HCT116 (cell line): Measurements from ENCODE around the gene CHSY3. TPM values are rescaled to one million over a fixed set of nuclear protein-coding genes. Genes with fewer than 3 reads are reported as not detected.

ENCODE experiments used
- ATAC-seq: fragments of 200-7000 bp; cut with Tn5 transposase; 2 replicates; pipeline ENCODE4 v1.9.1; 2020; ENCODE audit warnings: mild to moderate bottlenecking, moderate library complexity
- BruUV-seq: library from RNA; stranded (reverse); fragments of 400-500 nt; replicated peaks from 2 replicates; lab custom pipeline; 2021; lab: Mats Ljungman, UMichigan
- CTCF ChIA-PET: fragments of 300-600 bp; sonication (Branson Sonifier 250); formaldehyde crosslinking; loops from one replicate; lab custom pipeline; 2021; ENCODE audit warnings: antibody characterized with exemption; lab: Charles Lee
- POLR2A ChIA-PET: fragments of 300-600, 350-600 bp; sonication (Branson Sonifier 250); formaldehyde crosslinking; loops from one replicate; lab custom pipeline; 2021; ENCODE audit warnings: antibody characterized with exemption; lab: Charles Lee
- RAD21 ChIA-PET, 2 experiments: fragments of 300-600 bp; sonication (Branson Sonifier 250); formaldehyde crosslinking; loops; one replicate each; lab custom pipeline; 2023; ENCODE audit warnings: low total read pairs in 2 of 2; ENCODE audit not compliant: uncharacterized antibody in 2 of 2, unreplicated experiment in 2 of 2, low non-redundant PET in 1 of 2; lab: Charles Lee
- DNase-seq: peaks from one replicate; pipeline ENCODE4 v3.0.0-alpha.2; 2010; ENCODE audit warnings: low read depth, low spot score
- H2AFZ ChIP-seq: fragments of 200-600 bp; shearing (Covaris generic), sonication (generic); 2 replicates; pipeline ENCODE4 v1.6.1; 2017; ENCODE audit warnings: low read depth, mixed run types, mixed read lengths, antibody characterized with exemption, low read length; ENCODE audit not compliant: poor library complexity, severe bottlenecking
- H3K27ac ChIP-seq: 2 replicates; pipeline ENCODE4 v1.5.1; 2012; ENCODE audit warnings: low read depth, low read length
- H3K27me3 ChIP-seq: fragments of 200-600 bp; sonication (generic); 2 replicates; pipeline ENCODE4 v1.6.1; 2016; ENCODE audit warnings: mixed run types, low read length, mixed read lengths; ENCODE audit not compliant: insufficient read depth
- H3K36me3 ChIP-seq, 2 experiments: fragments of 200-500 bp in 1 of 2; fragments of 200-600 bp in 1 of 2; sonication (Bioruptor generic) in 1 of 2; sonication (generic) in 1 of 2; 2 replicates each; pipeline versions ENCODE4 v1.5.1 to v1.6.1; 2014 to 2016; ENCODE audit warnings: low read length in 2 of 2, inconsistent platforms in 1 of 2, mixed read lengths in 1 of 2, mixed run types in 1 of 2; ENCODE audit not compliant: insufficient read depth in 2 of 2, control insufficient read depth in 1 of 2
- H3K4me1 ChIP-seq, 2 experiments: fragments of 200-600 bp in 1 of 2; sonication (generic) in 1 of 2; 2 replicates each; pipeline versions ENCODE4 v1.5.1 to v1.6.1; 2012 to 2017; ENCODE audit warnings: low read length in 2 of 2, inconsistent platforms in 1 of 2, mild to moderate bottlenecking in 1 of 2, mixed read lengths in 1 of 2, mixed run types in 1 of 2, moderate library complexity in 1 of 2; ENCODE audit not compliant: insufficient read depth in 2 of 2, control insufficient read depth in 1 of 2
- H3K4me2 ChIP-seq: fragments of 200-600 bp; sonication (generic); 2 replicates; pipeline ENCODE4 v1.6.1; 2017; ENCODE audit warnings: mixed run types, low read length, mixed read lengths
- H3K4me3 ChIP-seq, 2 experiments: fragments of 200-600 bp in 1 of 2; sonication (generic) in 1 of 2; replicated peaks in 1 of 2; 2 replicates each; pipeline ENCODE4 v1.5.1; 2011 to 2016; ENCODE audit warnings: low read length in 2 of 2, control low read depth in 1 of 2, low read depth in 1 of 2, mild to moderate bottlenecking in 1 of 2, mixed read lengths in 1 of 2, mixed run types in 1 of 2
- H3K79me2 ChIP-seq: fragments of 200-600 bp; sonication (generic); 2 replicates; pipeline ENCODE4 v1.6.1; 2017; ENCODE audit warnings: mild to moderate bottlenecking, mixed run types, low read length, moderate library complexity, mixed read lengths; ENCODE audit not compliant: insufficient read depth
- H3K9ac ChIP-seq: fragments of 200-600 bp; sonication (generic); 2 replicates; pipeline ENCODE4 v1.6.1; 2016; ENCODE audit warnings: low read length, mixed read lengths
- H3K9me2 ChIP-seq: fragments of 200-600 bp; sonication (generic), shearing (Covaris generic); 2 replicates; pipeline ENCODE4 v1.6.1; 2017; ENCODE audit warnings: mixed run types, mild to moderate bottlenecking, moderate library complexity; ENCODE audit not compliant: insufficient read depth
- H3K9me3 ChIP-seq, 2 experiments: fragments of 200-500 bp in 1 of 2; fragments of 200-600 bp in 1 of 2; sonication (Bioruptor generic) in 1 of 2; sonication (generic) in 1 of 2; 2 replicates each; pipeline ENCODE4 v1.6.1; 2014 to 2017; ENCODE audit warnings: low read length in 2 of 2, mixed read lengths in 2 of 2, inconsistent platforms in 1 of 2, low read depth in 1 of 2, mild to moderate bottlenecking in 1 of 2, mixed run types in 1 of 2, moderate library complexity in 1 of 2; ENCODE audit not compliant: control insufficient read depth in 1 of 2, insufficient read depth in 1 of 2
- H4K20me1 ChIP-seq: fragments of 200-600 bp; sonication (generic), shearing (Covaris generic); 2 replicates; pipeline ENCODE4 v1.6.1; 2017; ENCODE audit warnings: mixed run types, mild to moderate bottlenecking, moderate library complexity; ENCODE audit not compliant: insufficient read depth
- CEBPB ChIP-seq: IDR thresholded peaks from 2 replicates; pipeline ENCODE4 v1.6.1; 2012; ENCODE audit warnings: low read depth
- ELF1 ChIP-seq: IDR thresholded peaks from 2 replicates; pipeline ENCODE4 v1.6.1; 2012; ENCODE audit warnings: low read depth, borderline replicate concordance
- EZH2 ChIP-seq: fragments of 200-600 bp; sonication (generic); IDR thresholded peaks from 2 replicates; pipeline ENCODE4 v1.6.1; 2017; ENCODE audit warnings: antibody characterized with exemption, mixed run types
- EZH2phosphoT487 ChIP-seq: fragments of 200-600 bp; IDR thresholded peaks from 2 replicates; pipeline ENCODE4 v1.6.1; 2018; ENCODE audit warnings: antibody characterized with exemption, borderline replicate concordance
- FOSL1 ChIP-seq: IDR thresholded peaks from 2 replicates; pipeline ENCODE4 v1.6.1; 2012; ENCODE audit warnings: low read depth
- JUND ChIP-seq: IDR thresholded peaks from 2 replicates; pipeline ENCODE4 v1.6.1; 2012
- POLR2A ChIP-seq: IDR thresholded peaks from 2 replicates; pipeline ENCODE4 v1.7.0; 2011; ENCODE audit warnings: borderline replicate concordance; ENCODE audit not compliant: insufficient read depth, insufficient read length; ENCODE audit errors: extremely low read depth
- POLR2AphosphoS5 ChIP-seq: IDR thresholded peaks from 2 replicates; pipeline ENCODE4 v1.6.1; 2011; ENCODE audit warnings: mild to moderate bottlenecking, low read depth, low read length, moderate library complexity
- YY1 ChIP-seq: IDR thresholded peaks from 2 replicates; pipeline ENCODE4 v1.6.1; 2011; ENCODE audit warnings: low read length, low read depth, moderate library complexity, mild to moderate bottlenecking; ENCODE audit not compliant: insufficient replicate concordance; ENCODE audit errors: extremely low read depth
- intact Hi-C: fragments of 100-400 bp; cut with micrococcal nuclease; formaldehyde crosslinking; loops from 2 replicates; pipeline ENCODE4 v1.10.0; 2022
- total RNA-seq: library from RNA; stranded (reverse); gene quantifications from one replicate; pipeline ENCODE4 v1.2.1, GENCODE V29; 2021; ENCODE audit not compliant: unreplicated experiment
- TF ChIP-seq, protein P1 (sequence below): IDR thresholded peaks from 2 replicates; pipeline ENCODE4 v1.6.1; 2012
- TF ChIP-seq, protein P2 (sequence below): IDR thresholded peaks from 2 replicates; pipeline ENCODE4 v1.6.1; 2012
- TF ChIP-seq, protein P3 (sequence below): IDR thresholded peaks from 2 replicates; pipeline ENCODE4 v1.6.1; 2012; ENCODE audit warnings: low read depth
- TF ChIP-seq, protein P4 (sequence below), 3 experiments: fragments of 200-600 bp in 1 of 3; sonication (generic) in 1 of 3; IDR thresholded peaks in 2 of 3; conservative IDR thresholded peaks in 1 of 3; 2 replicates each; pipeline ENCODE4 v1.5.1; 2012 to 2017; ENCODE audit warnings: low read depth in 2 of 3, low read length in 2 of 3, antibody characterized with exemption in 1 of 3, borderline replicate concordance in 1 of 3, control low read depth in 1 of 3, mild to moderate bottlenecking in 1 of 3, mixed read lengths in 1 of 3, mixed run types in 1 of 3, moderate library complexity in 1 of 3; ENCODE audit not compliant: insufficient read depth in 1 of 3

Gene CHSY3
- total RNA-seq, 1 experiment from 2014 or later: 2.3 TPM

DNA sequence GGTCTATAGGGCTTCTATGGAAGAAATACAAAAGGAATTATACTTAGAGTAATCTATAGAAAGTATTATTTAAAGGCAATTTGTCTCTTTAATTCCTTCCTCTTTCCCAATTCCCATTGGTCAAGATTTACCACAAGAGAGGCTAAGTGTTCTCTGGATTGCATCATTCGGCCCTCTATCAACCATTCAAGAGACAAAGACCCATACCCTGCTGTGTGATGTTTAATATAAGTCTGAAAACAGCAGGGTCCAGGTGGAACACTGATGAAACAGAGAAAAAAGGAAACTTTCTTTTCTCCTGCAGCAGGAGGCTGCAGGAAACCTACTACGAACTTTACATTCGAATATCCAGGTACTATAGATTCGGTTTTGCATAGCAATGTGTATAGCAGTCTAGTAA is 323.4 kb downstream of the CHSY3 start:
- ChIA-PET RAD21 (no interaction called here), POLR2A (no interaction called here), CTCF (no interaction called here)
- BruUV-seq: no TSS peak
- H3K4me2 ChIP-seq: no peak overlapping the region
- DNase-seq (no peak), ATAC-seq (no peak)
- H3K36me3 ChIP-seq: no peaks in the 10 kb centered on the region
- H3K79me2 ChIP-seq: no peaks in the 10 kb centered on the region
- no peaks in the 10 kb centered on the region for H4K20me1 ChIP-seq
- H3K27ac ChIP-seq: no peak overlapping the region
- no peaks in the 10 kb centered on the region for H3K9me3 ChIP-seq
- intact Hi-C loops: no loop called here
- no peak overlapping the region for H3K4me3 ChIP-seq
- H3K4me1 ChIP-seq: peaks cover 3 to 5% of the 10 kb centered on the region in 2 experiments
- no peak for TF ChIP-seq POLR2AphosphoS5
- no peak for TF ChIP-seq CEBPB
- TF ChIP-seq, protein P1, sequence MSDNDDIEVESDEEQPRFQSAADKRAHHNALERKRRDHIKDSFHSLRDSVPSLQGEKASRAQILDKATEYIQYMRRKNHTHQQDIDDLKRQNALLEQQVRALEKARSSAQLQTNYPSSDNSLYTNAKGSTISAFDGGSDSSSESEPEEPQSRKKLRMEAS: no peak
- no peak for TF ChIP-seq JUND
- no peak overlapping the region for H3K9ac ChIP-seq
- H2AFZ ChIP-seq: no peak overlapping the region
- no peaks in the 10 kb centered on the region for H3K27me3 ChIP-seq
- no peaks in the 10 kb centered on the region for H3K9me2 ChIP-seq

DNA sequence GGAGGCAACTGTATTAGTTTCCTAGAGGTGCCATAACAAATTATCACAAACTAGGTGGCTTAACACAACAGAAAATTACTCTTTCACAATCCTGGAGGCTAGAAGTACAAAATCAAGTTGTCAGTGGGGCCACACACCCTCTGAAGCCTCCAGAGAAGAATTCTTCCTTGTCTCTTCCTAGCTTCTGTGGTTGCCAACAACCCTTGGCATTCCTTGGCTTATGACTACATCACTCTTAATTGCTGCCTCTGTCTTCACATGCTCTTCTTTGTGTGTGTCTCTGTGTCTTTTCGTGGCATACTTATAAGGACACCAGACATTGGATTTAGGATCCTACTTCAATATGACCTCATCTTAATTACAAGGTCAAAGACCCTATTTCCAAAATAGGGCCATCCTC is 327.5 kb downstream of the CHSY3 start:
- ChIA-PET POLR2A (no interaction called here), CTCF (interaction anchor here (1.5 kb wide), 1 partner anchor 33 kb away, joined by 4 read pairs; no protein-coding TSS in a partner anchor), RAD21 (no interaction called here)
- BruUV-seq: no TSS peak
- no peak overlapping the region for H3K4me2 ChIP-seq
- DNase-seq: no peak
- no peaks in the 10 kb centered on the region for H4K20me1 ChIP-seq
- H3K4me3 ChIP-seq: no peak overlapping the region
- no peaks in the 10 kb centered on the region for H3K9me3 ChIP-seq
- intact Hi-C loops: no loop called here
- no peaks in the 10 kb centered on the region for H3K36me3 ChIP-seq
- no peaks in the 10 kb centered on the region for H3K9me2 ChIP-seq
- no peaks in the 10 kb centered on the region for H3K27me3 ChIP-seq
- no peaks in the 10 kb centered on the region for H3K79me2 ChIP-seq
- H3K9ac ChIP-seq: no peak overlapping the region
- TF ChIP-seq POLR2A: no peak
- TF ChIP-seq EZH2: no peak
- no peak for TF ChIP-seq POLR2AphosphoS5
- no peak for TF ChIP-seq FOSL1
- TF ChIP-seq ELF1: no peak
- TF ChIP-seq, protein P2, sequence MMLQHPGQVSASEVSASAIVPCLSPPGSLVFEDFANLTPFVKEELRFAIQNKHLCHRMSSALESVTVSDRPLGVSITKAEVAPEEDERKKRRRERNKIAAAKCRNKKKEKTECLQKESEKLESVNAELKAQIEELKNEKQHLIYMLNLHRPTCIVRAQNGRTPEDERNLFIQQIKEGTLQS: no peak
- no peak for TF ChIP-seq EZH2phosphoT487
- no peak for TF ChIP-seq JUND
- TF ChIP-seq, protein P3, sequence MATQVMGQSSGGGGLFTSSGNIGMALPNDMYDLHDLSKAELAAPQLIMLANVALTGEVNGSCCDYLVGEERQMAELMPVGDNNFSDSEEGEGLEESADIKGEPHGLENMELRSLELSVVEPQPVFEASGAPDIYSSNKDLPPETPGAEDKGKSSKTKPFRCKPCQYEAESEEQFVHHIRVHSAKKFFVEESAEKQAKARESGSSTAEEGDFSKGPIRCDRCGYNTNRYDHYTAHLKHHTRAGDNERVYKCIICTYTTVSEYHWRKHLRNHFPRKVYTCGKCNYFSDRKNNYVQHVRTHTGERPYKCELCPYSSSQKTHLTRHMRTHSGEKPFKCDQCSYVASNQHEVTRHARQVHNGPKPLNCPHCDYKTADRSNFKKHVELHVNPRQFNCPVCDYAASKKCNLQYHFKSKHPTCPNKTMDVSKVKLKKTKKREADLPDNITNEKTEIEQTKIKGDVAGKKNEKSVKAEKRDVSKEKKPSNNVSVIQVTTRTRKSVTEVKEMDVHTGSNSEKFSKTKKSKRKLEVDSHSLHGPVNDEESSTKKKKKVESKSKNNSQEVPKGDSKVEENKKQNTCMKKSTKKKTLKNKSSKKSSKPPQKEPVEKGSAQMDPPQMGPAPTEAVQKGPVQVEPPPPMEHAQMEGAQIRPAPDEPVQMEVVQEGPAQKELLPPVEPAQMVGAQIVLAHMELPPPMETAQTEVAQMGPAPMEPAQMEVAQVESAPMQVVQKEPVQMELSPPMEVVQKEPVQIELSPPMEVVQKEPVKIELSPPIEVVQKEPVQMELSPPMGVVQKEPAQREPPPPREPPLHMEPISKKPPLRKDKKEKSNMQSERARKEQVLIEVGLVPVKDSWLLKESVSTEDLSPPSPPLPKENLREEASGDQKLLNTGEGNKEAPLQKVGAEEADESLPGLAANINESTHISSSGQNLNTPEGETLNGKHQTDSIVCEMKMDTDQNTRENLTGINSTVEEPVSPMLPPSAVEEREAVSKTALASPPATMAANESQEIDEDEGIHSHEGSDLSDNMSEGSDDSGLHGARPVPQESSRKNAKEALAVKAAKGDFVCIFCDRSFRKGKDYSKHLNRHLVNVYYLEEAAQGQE: no peak
- TF ChIP-seq, protein P4, sequence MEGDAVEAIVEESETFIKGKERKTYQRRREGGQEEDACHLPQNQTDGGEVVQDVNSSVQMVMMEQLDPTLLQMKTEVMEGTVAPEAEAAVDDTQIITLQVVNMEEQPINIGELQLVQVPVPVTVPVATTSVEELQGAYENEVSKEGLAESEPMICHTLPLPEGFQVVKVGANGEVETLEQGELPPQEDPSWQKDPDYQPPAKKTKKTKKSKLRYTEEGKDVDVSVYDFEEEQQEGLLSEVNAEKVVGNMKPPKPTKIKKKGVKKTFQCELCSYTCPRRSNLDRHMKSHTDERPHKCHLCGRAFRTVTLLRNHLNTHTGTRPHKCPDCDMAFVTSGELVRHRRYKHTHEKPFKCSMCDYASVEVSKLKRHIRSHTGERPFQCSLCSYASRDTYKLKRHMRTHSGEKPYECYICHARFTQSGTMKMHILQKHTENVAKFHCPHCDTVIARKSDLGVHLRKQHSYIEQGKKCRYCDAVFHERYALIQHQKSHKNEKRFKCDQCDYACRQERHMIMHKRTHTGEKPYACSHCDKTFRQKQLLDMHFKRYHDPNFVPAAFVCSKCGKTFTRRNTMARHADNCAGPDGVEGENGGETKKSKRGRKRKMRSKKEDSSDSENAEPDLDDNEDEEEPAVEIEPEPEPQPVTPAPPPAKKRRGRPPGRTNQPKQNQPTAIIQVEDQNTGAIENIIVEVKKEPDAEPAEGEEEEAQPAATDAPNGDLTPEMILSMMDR (IDR thresholded peaks at IDR 0.05 in 2 of 3, conservative IDR thresholded peaks at IDR 0.05 in 1 of 3; ENCODE audit: borderline replicate concordance in 1 of 3, insufficient read depth in 1 of 3, low read depth in 2 of 3, low read length in 2 of 3): no peak
- no peak for TF ChIP-seq YY1
- H3K4me1 ChIP-seq: no peaks in the 10 kb centered on the region
- ATAC-seq: no peak
- no peak overlapping the region for H3K27ac ChIP-seq
- H2AFZ ChIP-seq: no peak overlapping the region
